Neural cell (in vitro differentiated cells): ENCODE results near the gene PTPRD. TPM values are rescaled to one million over a fixed set of nuclear protein-coding genes. Genes with fewer than 3 reads are reported as not detected.

Experiments used
- H2AFZ ChIP-seq: fragments of 200-600, 300-800 bp; sonication (generic), shearing (Covaris generic); 2 replicates; pipeline ENCODE4 v1.6.0; 2014; ENCODE audit warnings: low read depth, mild to moderate bottlenecking, antibody characterized with exemption, low read length, moderate library complexity
- H3F3A ChIP-seq: fragments of 200-600 bp; shearing (Covaris generic); 2 replicates; pipeline ENCODE4 v1.6.1; 2016; ENCODE audit warnings: mild to moderate bottlenecking, moderate library complexity, mixed read lengths, antibody characterized with exemption, low read length; ENCODE audit not compliant: insufficient read depth, poor library complexity, severe bottlenecking
- H3K27ac ChIP-seq: fragments of 200-600, 300-800 bp; sonication (generic), shearing (Covaris generic); 2 replicates; pipeline ENCODE4 v1.5.1; 2014; ENCODE audit warnings: mild to moderate bottlenecking, low read length, moderate library complexity
- H3K27me3 ChIP-seq: fragments of 300-800, 200-600 bp; sonication (generic), shearing (Covaris generic); 2 replicates; pipeline ENCODE4 v1.6.0; 2014; ENCODE audit warnings: mild to moderate bottlenecking, low read depth, low read length, moderate library complexity; ENCODE audit not compliant: insufficient read depth
- H3K36me3 ChIP-seq: fragments of 300-800, 200-600 bp; sonication (generic), shearing (Covaris generic); 2 replicates; pipeline ENCODE4 v1.5.1; 2014; ENCODE audit warnings: mild to moderate bottlenecking, antibody characterized with exemption, low read length, moderate library complexity; ENCODE audit not compliant: insufficient read depth
- H3K4me2 ChIP-seq: fragments of 300-800, 200-600 bp; sonication (generic), shearing (Covaris generic); 2 replicates; pipeline ENCODE4 v1.6.0; 2014; ENCODE audit warnings: mild to moderate bottlenecking, low read length
- H3K4me3 ChIP-seq: fragments of 300-800, 200-600 bp; sonication (generic), shearing (Covaris generic); 2 replicates; pipeline ENCODE4 v1.5.1; 2014; ENCODE audit warnings: mild to moderate bottlenecking, low read length, moderate library complexity
- H3K79me2 ChIP-seq: fragments of 200-600 bp; shearing (Covaris generic); replicated peaks from 2 replicates; pipeline ENCODE4 v1.6.0; 2014; ENCODE audit warnings: mild to moderate bottlenecking, low read length, moderate library complexity; ENCODE audit not compliant: insufficient read depth
- H3K9ac ChIP-seq: fragments of 300-800, 200-600 bp; sonication (generic), shearing (Covaris generic); 2 replicates; pipeline ENCODE4 v1.6.1; 2016; ENCODE audit warnings: mild to moderate bottlenecking, low read length, mixed read lengths
- H3K9me2 ChIP-seq: fragments of 200-600 bp; shearing (Covaris generic); 2 replicates; pipeline ENCODE4 v1.6.1; 2016; ENCODE audit warnings: mild to moderate bottlenecking, low read length, mixed read lengths; ENCODE audit not compliant: insufficient read depth
- H3K9me3 ChIP-seq: fragments of 200-600, 300-800 bp; sonication (generic), shearing (Covaris generic); 2 replicates; pipeline ENCODE4 v1.6.1; 2016; ENCODE audit warnings: mild to moderate bottlenecking, mixed run types, low read length, moderate library complexity, mixed read lengths
- H4K20me1 ChIP-seq: fragments of 200-600 bp; shearing (Covaris generic); 2 replicates; pipeline ENCODE4 v1.6.1; 2016; ENCODE audit warnings: mild to moderate bottlenecking, mixed run types; ENCODE audit not compliant: insufficient read depth
- CTCF ChIP-seq: fragments of 450-650 bp; IDR thresholded peaks from 2 replicates; pipeline ENCODE4 v1.5.1; 2014; ENCODE audit warnings: antibody characterized with exemption, mild to moderate bottlenecking, moderate library complexity; ENCODE audit not compliant: poor library complexity, severe bottlenecking
- EP300 ChIP-seq: fragments of 450-650 bp; conservative IDR thresholded peaks from 2 replicates; pipeline ENCODE4 v1.6.1; 2014; ENCODE audit warnings: antibody characterized with exemption, mild to moderate bottlenecking, moderate library complexity; ENCODE audit not compliant: poor library complexity, severe bottlenecking
- EZH2 ChIP-seq: fragments of 200-600, 300-800 bp; shearing (Covaris generic), sonication (generic); IDR thresholded peaks from 2 replicates; pipeline ENCODE4 v1.6.1; 2014; ENCODE audit warnings: antibody characterized with exemption, low read length, borderline replicate concordance, mild to moderate bottlenecking; ENCODE audit not compliant: insufficient read depth, poor library complexity, severe bottlenecking
- MXI1 ChIP-seq: fragments of 450-650 bp; conservative IDR thresholded peaks from 2 replicates; pipeline ENCODE4 v1.6.1; 2014; ENCODE audit warnings: antibody characterized with exemption, mild to moderate bottlenecking; ENCODE audit not compliant: poor library complexity, severe bottlenecking
- POLR2AphosphoS5 ChIP-seq: IDR thresholded peaks from 2 replicates; pipeline ENCODE4 v1.6.1; 2012
- RAD21 ChIP-seq: fragments of 450-650 bp; conservative IDR thresholded peaks from 2 replicates; pipeline ENCODE4 v1.6.1; 2014; ENCODE audit warnings: antibody characterized with exemption, mild to moderate bottlenecking, moderate library complexity
- REST ChIP-seq: IDR thresholded peaks from 2 replicates; pipeline ENCODE4 v1.6.1; 2012; ENCODE audit warnings: borderline replicate concordance
- TAF1 ChIP-seq: IDR thresholded peaks from 2 replicates; pipeline ENCODE4 v1.6.1; 2012; ENCODE audit warnings: low read depth
- polyA plus RNA-seq: library from polyadenylated mRNA; depleted of rRNA; stranded (reverse); fragments of >200 nt; gene quantifications from 2 replicates; pipeline ENCODE4 v1.2.3, GENCODE V29; 2014

PTPRD gene
- polyA plus RNA-seq, 1 donor from 2014 or later = 143 TPM

GRCh38 chr9:9557804-9558334 lies 1054.9 kb downstream of the PTPRD start:
- H3K27me3 ChIP-seq = no peaks in the 10 kb centered on the region
- H3K9me3 ChIP-seq = no peaks in the 10 kb centered on the region
- TF ChIP-seq EP300 (no peak), REST (no peak), MXI1 (no peak), TAF1 (no peak), POLR2AphosphoS5 (no peak), CTCF (no peak), RAD21 (no peak)
- H3K9me2 ChIP-seq = no peaks in the 10 kb centered on the region
- no peak overlapping the region for H3K4me3 ChIP-seq
- H2AFZ ChIP-seq = no peak overlapping the region
- no peak overlapping the region for H3K4me2 ChIP-seq
- H3K27ac ChIP-seq = no peak overlapping the region
- no peaks in the 10 kb centered on the region for H3F3A ChIP-seq
- H3K9ac ChIP-seq = no peak overlapping the region
- H3K79me2 ChIP-seq = no peaks in the 10 kb centered on the region
- H4K20me1 ChIP-seq = no peaks in the 10 kb centered on the region
- no peaks in the 10 kb centered on the region for H3K36me3 ChIP-seq

GRCh38 chr9:9556865-9557803 lies 1055.7 kb downstream of the PTPRD start:
- Histone ChIP-seq H3K9me3 (no peaks in the 10 kb centered on the region), H3K9ac (no peak overlapping the region), H3K79me2 (no peaks in the 10 kb centered on the region), H3K27me3 (no peaks in the 10 kb centered on the region), H3K9me2 (no peaks in the 10 kb centered on the region), H3K27ac (no peak overlapping the region), H2AFZ (no peak overlapping the region), H3F3A (no peaks in the 10 kb centered on the region), H3K4me2 (no peak overlapping the region), H4K20me1 (no peaks in the 10 kb centered on the region), H3K36me3 (no peaks in the 10 kb centered on the region), H3K4me3 (no peak overlapping the region)
- TF ChIP-seq EZH2 = no peak
- TF ChIP-seq REST = no peak
- TF ChIP-seq POLR2AphosphoS5 = no peak
